ENCODE measurements around the gene GNG10.
"Not testable (repeated sequence)": the region's sequence is repeated elsewhere in the genome, so short reads cannot be mapped to it uniquely, and the experiment has no call there.

GNG10 gene

GRCh38 chr9:111649016-111649415, 12.4 kb upstream of the GNG10 start:
- DNase-seq (ENCODE audit: low read depth, low spot score): no peak

DNA sequence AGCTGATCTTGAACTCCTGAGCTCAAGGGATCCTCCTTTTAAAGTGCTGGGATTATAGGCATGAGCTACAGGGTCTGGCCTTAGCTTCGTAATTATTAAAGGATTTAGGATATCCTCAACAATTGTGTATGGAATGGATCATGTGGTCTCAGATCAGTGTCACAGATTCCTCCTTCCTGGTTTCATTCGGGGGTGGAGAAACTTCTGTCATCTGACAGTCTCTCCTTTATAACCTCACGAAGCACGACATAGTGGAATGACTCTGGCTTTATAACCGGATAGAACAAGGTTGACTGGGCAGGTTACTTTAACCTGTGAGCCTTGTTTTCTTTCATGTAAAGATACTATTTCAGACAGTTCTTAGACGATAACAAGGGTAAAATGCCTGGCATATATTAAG, 4.4 kb upstream of the GNG10 start:
- DNase-seq (ENCODE audit: low read depth, low spot score): no peak

DNA sequence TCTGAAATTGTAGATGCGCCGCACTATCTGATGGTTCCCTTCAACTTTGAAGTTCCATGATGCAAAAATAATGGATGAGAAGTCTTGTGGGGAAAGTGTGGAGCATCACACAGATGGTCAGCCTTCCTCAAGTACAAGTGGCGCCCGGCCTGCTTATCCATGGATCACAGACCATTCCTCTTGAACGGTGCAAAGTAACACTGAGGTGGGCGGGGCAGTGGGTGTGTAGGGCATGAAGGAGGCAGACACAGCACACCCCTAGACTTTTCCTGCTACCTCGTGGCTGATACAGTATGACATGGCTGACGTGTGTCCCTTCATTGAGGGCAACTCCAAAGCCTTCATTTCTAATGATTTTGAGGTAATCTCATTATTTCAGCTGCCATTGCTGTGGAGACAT, 2.5 kb upstream of the GNG10 start:
- no peak for DNase-seq (ENCODE audit: low read depth, low spot score)

GRCh38 chr9:111659691-111660090, 1.7 kb upstream of the GNG10 start:
- DNase-seq (ENCODE audit: low read depth, low spot score): no peak

DNA sequence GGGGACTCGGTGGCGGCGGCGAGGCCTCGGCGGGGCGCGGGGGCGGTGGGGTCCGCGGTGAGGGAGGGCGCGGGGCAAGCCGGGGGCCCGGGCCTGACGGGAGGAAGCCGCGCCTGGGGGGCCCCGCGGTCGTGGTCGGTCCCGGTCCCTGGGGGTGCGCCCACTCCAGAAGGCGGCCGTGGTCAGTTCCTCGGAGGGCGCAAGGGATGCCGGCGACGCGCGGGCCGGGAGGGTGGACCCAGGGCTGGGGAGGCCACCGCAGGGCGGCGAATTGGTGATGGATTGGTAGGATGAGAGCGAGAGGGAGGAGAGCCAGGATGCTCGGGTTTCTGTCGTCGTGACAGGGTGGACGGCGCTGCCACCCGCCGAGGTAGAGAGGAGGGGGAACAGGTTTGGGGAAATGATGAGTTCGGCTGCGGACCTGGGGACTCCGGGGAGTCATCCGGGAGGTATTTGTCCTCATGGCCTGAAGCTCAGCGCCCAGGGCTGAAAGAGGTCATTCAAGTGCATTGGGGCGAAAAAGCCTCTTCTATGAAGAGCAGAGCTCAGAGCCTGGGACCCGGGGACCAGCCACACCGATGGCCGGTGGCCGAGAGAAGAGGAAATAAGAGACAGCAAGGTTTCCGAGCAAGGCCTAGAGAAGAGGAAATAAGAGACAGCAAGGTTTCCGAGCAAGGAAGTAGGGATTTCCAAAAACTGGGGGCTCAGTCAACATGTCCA, 557 bp downstream of the GNG10 start:
- DNase-seq (ENCODE audit: low read depth, low spot score): peak; percentile 68

DNA sequence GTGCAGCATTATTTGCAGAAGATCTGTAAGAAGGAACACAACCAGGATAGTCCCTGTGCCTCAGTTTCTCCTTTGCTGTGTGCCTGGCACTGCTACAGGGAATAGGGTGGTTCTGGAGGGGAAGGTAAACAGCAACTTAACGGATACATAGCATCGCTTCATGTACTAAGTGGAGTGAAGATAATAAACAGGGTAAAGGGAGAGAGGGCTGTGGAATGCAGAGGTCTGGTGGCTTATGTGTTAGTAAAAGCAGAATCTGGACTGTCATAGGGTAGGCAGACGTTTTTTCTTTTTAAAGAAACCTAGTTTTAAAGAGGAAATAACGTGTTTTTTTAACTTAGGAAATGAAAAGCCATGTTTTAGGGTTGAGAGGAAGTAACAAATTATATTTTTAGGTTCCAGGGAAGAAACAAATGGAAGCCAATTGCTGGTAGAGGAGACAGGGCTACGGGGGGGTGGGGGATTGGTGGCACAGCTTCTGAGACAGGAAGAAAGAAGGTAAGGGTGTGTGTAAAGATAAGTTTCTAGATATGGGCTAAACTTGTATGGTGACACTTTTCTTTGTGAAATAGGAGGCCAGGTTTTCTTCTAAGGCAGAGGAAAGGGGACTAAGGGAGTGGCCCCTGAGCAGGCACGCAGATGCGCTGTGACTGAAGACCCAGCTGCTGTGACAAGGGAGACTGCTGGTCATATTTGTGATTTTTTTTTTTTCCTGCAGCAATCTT, 1.3 kb downstream of the GNG10 start:
- DNase-seq (ENCODE audit: low read depth, low spot score): peak; percentile 30

- no peak for DNase-seq (ENCODE audit: low read depth, low spot score)
These were observed 2.0 kb downstream of the GNG10 start for GRCh38 chr9:111663301-111663823.

DNA sequence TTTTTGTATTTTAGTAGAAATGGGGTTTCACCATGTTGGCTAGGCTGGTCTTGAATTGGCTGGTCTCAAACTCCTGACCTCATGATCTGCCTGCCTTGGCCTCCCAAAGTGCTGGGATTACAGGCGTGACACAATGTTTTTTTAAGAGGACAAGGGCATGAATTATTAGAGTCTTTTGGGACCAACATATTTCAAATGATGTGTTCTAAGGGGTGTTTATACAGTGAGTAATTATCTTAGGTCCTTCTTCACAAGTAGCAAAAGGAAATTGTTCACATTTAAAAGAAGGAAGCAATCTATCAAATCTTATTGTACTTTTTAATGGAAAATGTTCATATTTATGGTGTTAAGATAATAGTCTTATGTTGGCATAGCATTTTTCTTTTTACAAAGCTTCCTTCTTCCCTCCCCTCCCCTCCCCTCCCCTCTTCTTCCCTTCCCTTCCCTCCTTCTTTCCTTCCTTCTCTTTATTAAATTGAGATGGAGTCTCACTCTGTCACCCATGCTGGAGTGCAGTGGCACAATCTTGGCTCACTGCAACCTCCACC, 6.7 kb downstream of the GNG10 start:
- no peak for DNase-seq (ENCODE audit: low read depth, low spot score)

DNA sequence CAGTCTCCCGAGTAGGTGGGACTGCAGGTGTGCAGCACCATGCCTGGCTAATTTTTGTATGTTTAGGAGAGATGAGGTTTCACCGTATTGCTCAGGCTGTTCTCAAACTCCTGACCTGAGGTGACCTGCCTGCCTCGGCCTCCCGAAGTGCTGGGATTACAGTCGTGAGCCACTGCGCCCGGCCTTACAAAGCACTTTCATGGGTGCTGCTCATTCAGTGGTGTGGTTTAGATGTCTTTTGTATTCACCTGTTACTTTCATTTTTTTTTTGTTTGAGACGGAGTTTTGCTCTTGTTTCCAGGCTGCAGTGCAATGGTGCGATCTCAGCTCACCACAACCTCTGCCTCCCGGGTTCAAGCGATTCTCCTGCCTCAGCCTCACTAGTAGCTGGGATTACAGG, 7.2 kb downstream of the GNG10 start:
- not testable (repeated sequence) for DNase-seq (ENCODE audit: low read depth, low spot score)

GRCh38 chr9:111674319-111674718, 12.9 kb downstream of the GNG10 start:
- no peak for DNase-seq (ENCODE audit: low read depth, low spot score)

GRCh38 chr9:111676116-111676515, 14.7 kb downstream of the GNG10 start:
- no peak for DNase-seq (ENCODE audit: low read depth, low spot score)

- DNase-seq (ENCODE audit: low read depth, low spot score): no peak
These were observed 16.9 kb downstream of the GNG10 start for GRCh38 chr9:111678293-111678692.

DNA sequence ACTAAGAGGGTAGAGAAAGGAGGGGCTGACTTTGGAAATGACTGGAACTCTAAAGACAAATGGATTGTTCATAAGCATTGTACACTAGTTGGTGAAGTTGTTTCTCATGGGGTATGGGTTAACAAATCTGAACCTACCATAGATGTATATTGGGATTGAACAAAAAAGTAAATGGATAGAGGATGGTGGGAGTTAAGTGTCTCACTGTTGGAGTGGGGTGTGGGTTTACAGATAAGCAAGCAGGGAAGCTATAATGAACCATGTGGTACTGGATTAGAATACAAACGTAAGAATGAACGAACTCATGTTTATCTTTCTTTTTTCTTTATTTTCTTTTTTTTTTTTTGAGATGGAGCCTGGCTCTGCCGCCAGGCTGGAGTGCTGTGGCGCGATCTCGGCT, 17.8 kb downstream of the GNG10 start:
- no peak for DNase-seq (ENCODE audit: low read depth, low spot score)

DNA sequence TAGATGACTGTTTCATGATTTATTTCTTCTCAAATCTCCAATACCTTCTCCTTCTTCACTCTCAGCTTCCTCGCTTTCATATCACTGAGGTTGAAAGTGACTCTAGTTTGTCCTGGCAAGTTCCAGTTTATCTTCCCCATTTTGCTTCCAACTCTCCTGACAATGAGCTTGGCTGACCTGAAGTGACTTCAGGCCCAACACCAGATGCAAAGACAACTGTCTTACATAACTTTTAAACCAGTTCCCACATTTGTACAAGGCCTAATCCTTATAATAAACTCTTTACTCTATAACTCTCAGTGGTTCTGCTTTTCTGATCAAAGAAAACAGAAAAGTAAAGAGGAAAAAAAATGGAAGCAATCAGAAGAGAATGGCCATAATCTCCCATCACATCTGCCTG, 22.0 kb downstream of the GNG10 start:
- DNase-seq (ENCODE audit: low read depth, low spot score): no peak

DNA sequence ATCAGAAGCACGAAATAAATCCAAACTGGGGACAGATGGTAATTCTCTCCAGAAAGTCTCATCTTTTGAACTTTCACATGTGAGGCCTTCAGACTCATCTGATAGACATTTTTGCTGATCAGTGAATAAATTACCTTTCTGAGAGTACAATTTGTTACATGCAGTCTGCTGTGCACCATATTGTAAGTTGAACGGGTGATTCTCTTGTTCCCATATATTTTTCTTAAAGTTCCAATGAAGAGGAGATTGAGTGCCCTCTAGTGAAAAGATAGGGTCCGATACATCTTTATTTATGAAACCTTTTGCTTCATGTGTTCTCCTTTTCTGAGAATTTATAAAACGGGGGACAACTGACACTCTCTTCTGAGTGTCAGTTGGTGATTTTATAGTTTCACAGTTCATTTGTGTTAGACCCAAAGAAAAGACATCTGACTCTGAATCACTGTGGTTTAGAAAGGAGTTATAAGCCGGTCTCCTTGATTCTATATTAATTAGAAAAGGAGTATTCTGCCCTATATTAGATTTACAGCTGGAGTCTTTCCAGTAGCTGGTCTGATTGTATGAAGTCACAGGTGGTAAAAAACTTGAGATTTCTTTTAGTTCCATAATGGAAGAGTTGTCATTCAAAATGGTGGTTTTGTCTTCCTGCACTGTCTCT, 30.4 kb downstream of the GNG10 start:
- peak; percentile 49 for DNase-seq (ENCODE audit: low read depth, low spot score)

DNA sequence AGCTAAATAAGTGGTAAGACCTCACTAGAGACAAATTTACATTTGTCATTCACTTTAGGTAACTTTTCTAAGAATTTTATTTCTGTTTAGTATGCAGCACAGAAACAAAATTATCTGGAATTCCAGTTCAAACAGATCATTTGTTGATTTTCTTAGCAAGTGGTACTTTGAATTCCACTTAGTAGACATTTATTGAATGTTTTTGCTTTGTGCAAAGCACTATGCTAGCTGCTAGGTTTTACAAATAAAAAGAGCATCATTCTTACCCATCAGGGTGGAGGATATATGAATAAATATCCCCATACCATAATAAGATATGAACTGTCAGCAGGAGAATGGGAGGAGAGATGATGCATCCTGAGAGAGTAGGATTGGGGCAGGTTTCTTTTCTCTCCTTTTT, 35.4 kb downstream of the GNG10 start:
- DNase-seq (ENCODE audit: low read depth, low spot score): no peak

GRCh38 chr9:111700776-111701175, 39.4 kb downstream of the GNG10 start:
- no peak for DNase-seq (ENCODE audit: low read depth, low spot score)

DNA sequence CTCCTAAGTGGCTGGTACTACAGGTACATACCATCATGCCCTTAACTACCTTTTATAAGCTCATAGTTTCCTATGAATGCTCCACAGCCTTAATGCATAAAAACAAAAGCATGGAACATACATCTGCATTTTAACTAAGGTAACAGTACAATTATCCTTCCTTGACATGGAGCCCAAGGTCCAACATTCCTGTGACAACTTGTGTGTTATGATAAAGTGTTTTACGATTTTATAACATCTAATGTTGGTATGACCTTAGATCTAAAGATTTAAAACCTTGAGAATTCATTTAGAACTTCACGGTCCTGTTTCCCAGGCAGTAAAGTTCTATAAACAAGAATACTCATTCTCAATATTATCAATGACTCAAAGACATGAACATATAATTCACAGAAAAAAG, 43.1 kb downstream of the GNG10 start:
- no peak for DNase-seq (ENCODE audit: low read depth, low spot score)

DNA sequence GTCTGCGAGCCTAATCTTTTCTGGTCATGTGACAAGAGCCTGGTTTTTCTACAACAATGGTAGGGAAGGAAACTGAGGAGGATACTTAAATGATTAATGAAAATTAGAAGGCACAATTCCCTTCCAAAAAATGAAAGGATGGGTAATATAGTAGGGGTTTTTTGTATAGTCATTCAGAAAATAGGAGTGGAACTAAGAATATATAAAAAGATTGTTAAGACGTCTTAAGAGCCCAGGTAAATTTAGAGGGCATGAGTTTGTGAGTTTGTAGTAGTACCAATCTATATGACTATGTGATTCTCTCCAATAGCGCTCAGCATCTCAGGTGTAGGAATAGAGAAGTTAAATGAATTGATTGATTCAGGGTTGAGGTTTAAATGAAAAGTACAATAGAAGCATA, 50.1 kb downstream of the GNG10 start:
- DNase-seq (ENCODE audit: low read depth, low spot score): no peak

DNA sequence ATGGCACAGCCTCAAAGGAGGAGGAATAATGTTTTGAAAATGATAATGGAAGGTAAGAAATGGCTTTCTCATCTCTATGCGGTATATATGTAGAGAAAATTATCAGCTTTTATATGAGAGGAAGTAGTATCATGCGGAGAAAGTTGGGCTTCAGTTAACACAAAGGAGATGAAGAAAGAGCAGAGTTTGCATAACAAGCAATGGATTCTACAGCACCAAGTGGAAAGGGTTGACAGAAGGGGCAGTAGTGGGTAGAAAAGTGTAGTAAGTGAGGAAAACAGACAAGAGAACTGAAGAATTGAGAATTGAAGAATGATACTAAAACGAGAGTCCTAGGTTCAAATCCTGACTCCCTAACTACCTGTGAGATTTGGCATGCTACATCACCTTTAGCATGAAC, 51.0 kb downstream of the GNG10 start:
- no peak for DNase-seq (ENCODE audit: low read depth, low spot score)

DNA sequence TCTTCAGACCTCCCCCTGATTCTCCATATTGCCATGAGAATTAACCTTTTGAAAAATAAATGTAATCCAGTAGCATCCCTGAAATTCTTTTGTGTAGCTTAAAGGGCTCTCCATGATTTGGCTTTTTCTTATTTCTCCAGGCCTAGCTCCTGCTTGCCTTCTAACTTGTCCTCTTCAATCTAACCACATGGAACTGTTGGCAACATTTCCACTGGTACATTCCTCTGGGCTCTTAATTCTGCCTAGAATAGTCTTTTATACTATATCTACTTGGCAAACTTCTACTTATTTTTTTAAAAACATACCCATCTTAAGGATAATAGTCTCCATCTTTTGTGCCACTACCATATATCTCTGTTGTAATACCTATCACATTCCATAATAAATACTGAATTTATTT, 54.1 kb downstream of the GNG10 start:
- DNase-seq (ENCODE audit: low read depth, low spot score): peak; percentile 52

DNA sequence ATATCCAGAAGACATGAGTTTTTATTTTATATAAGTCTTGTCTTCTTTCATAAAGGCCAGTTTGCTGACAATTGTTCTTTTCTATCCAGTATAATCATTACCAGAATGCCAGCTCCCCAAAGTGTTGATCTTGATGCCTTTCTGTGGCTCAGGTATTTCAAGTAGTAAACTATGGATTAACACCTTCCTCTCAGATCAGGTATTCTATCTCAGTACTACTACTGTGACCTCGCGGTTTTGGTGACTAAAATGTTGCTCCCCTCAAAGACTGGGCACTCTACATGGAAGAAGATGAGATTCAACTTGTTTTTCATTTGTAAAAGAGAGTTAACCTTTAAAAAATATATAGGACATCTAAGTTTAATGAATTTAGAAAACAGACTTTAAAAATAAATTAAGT, 58.1 kb downstream of the GNG10 start:
- DNase-seq (ENCODE audit: low read depth, low spot score): no peak

All from astrocyte of the hippocampus (primary cell).